HCT116 (cell line): ENCODE data around the gene P3H4. TPM values are rescaled to one million over a fixed set of nuclear protein-coding genes. Genes with fewer than 3 reads are reported as not detected.

Experiments used
- ATAC-seq: fragments of 200-7000 bp; cut with Tn5 transposase; 2 replicates; pipeline ENCODE4 v1.9.1; 2020; ENCODE audit warnings: mild to moderate bottlenecking, moderate library complexity
- BruUV-seq: library from RNA; stranded (reverse); fragments of 400-500 nt; replicated peaks from 2 replicates; lab custom pipeline; 2021; lab: Mats Ljungman, UMichigan
- CTCF ChIA-PET: fragments of 300-600 bp; sonication (Branson Sonifier 250); formaldehyde crosslinking; loops from one replicate; lab custom pipeline; 2021; ENCODE audit warnings: antibody characterized with exemption; lab: Charles Lee
- POLR2A ChIA-PET: fragments of 300-600, 350-600 bp; sonication (Branson Sonifier 250); formaldehyde crosslinking; loops from one replicate; lab custom pipeline; 2021; ENCODE audit warnings: antibody characterized with exemption; lab: Charles Lee
- RAD21 ChIA-PET, 2 experiments: fragments of 300-600 bp; sonication (Branson Sonifier 250); formaldehyde crosslinking; loops; one replicate each; lab custom pipeline; 2023; ENCODE audit warnings: low total read pairs in 2 of 2; ENCODE audit not compliant: uncharacterized antibody in 2 of 2, unreplicated experiment in 2 of 2, low non-redundant PET in 1 of 2; lab: Charles Lee
- DNase-seq: peaks from one replicate; pipeline ENCODE4 v3.0.0-alpha.2; 2010; ENCODE audit warnings: low read depth, low spot score
- H2AFZ ChIP-seq: fragments of 200-600 bp; shearing (Covaris generic), sonication (generic); 2 replicates; pipeline ENCODE4 v1.6.1; 2017; ENCODE audit warnings: low read depth, mixed run types, mixed read lengths, antibody characterized with exemption, low read length; ENCODE audit not compliant: poor library complexity, severe bottlenecking
- H3K27ac ChIP-seq: 2 replicates; pipeline ENCODE4 v1.5.1; 2012; ENCODE audit warnings: low read depth, low read length
- H3K27me3 ChIP-seq: fragments of 200-600 bp; sonication (generic); 2 replicates; pipeline ENCODE4 v1.6.1; 2016; ENCODE audit warnings: mixed run types, low read length, mixed read lengths; ENCODE audit not compliant: insufficient read depth
- H3K36me3 ChIP-seq, 2 experiments: fragments of 200-500 bp in 1 of 2; fragments of 200-600 bp in 1 of 2; sonication (Bioruptor generic) in 1 of 2; sonication (generic) in 1 of 2; 2 replicates each; pipeline versions ENCODE4 v1.5.1 to v1.6.1; 2014 to 2016; ENCODE audit warnings: low read length in 2 of 2, inconsistent platforms in 1 of 2, mixed read lengths in 1 of 2, mixed run types in 1 of 2; ENCODE audit not compliant: insufficient read depth in 2 of 2, control insufficient read depth in 1 of 2
- H3K4me1 ChIP-seq, 2 experiments: fragments of 200-600 bp in 1 of 2; sonication (generic) in 1 of 2; 2 replicates each; pipeline versions ENCODE4 v1.5.1 to v1.6.1; 2012 to 2017; ENCODE audit warnings: low read length in 2 of 2, inconsistent platforms in 1 of 2, mild to moderate bottlenecking in 1 of 2, mixed read lengths in 1 of 2, mixed run types in 1 of 2, moderate library complexity in 1 of 2; ENCODE audit not compliant: insufficient read depth in 2 of 2, control insufficient read depth in 1 of 2
- H3K4me2 ChIP-seq: fragments of 200-600 bp; sonication (generic); 2 replicates; pipeline ENCODE4 v1.6.1; 2017; ENCODE audit warnings: mixed run types, low read length, mixed read lengths
- H3K4me3 ChIP-seq, 2 experiments: fragments of 200-600 bp in 1 of 2; sonication (generic) in 1 of 2; replicated peaks in 1 of 2; 2 replicates each; pipeline ENCODE4 v1.5.1; 2011 to 2016; ENCODE audit warnings: low read length in 2 of 2, control low read depth in 1 of 2, low read depth in 1 of 2, mild to moderate bottlenecking in 1 of 2, mixed read lengths in 1 of 2, mixed run types in 1 of 2
- H3K79me2 ChIP-seq: fragments of 200-600 bp; sonication (generic); 2 replicates; pipeline ENCODE4 v1.6.1; 2017; ENCODE audit warnings: mild to moderate bottlenecking, mixed run types, low read length, moderate library complexity, mixed read lengths; ENCODE audit not compliant: insufficient read depth
- H3K9ac ChIP-seq: fragments of 200-600 bp; sonication (generic); 2 replicates; pipeline ENCODE4 v1.6.1; 2016; ENCODE audit warnings: low read length, mixed read lengths
- H3K9me2 ChIP-seq: fragments of 200-600 bp; sonication (generic), shearing (Covaris generic); 2 replicates; pipeline ENCODE4 v1.6.1; 2017; ENCODE audit warnings: mixed run types, mild to moderate bottlenecking, moderate library complexity; ENCODE audit not compliant: insufficient read depth
- H3K9me3 ChIP-seq, 2 experiments: fragments of 200-500 bp in 1 of 2; fragments of 200-600 bp in 1 of 2; sonication (Bioruptor generic) in 1 of 2; sonication (generic) in 1 of 2; 2 replicates each; pipeline ENCODE4 v1.6.1; 2014 to 2017; ENCODE audit warnings: low read length in 2 of 2, mixed read lengths in 2 of 2, inconsistent platforms in 1 of 2, low read depth in 1 of 2, mild to moderate bottlenecking in 1 of 2, mixed run types in 1 of 2, moderate library complexity in 1 of 2; ENCODE audit not compliant: control insufficient read depth in 1 of 2, insufficient read depth in 1 of 2
- H4K20me1 ChIP-seq: fragments of 200-600 bp; sonication (generic), shearing (Covaris generic); 2 replicates; pipeline ENCODE4 v1.6.1; 2017; ENCODE audit warnings: mixed run types, mild to moderate bottlenecking, moderate library complexity; ENCODE audit not compliant: insufficient read depth
- ATF3 ChIP-seq: IDR thresholded peaks from 2 replicates; pipeline ENCODE4 v1.6.1; 2012
- CBX3 ChIP-seq: IDR thresholded peaks from 2 replicates; pipeline ENCODE4 v1.6.1; 2012; ENCODE audit warnings: low read depth
- CEBPB ChIP-seq: IDR thresholded peaks from 2 replicates; pipeline ENCODE4 v1.6.1; 2012; ENCODE audit warnings: low read depth
- EGR1 ChIP-seq: IDR thresholded peaks from 2 replicates; pipeline ENCODE4 v1.6.1; 2012; ENCODE audit warnings: low read depth
- ELF1 ChIP-seq: IDR thresholded peaks from 2 replicates; pipeline ENCODE4 v1.6.1; 2012; ENCODE audit warnings: low read depth, borderline replicate concordance
- JUND ChIP-seq: IDR thresholded peaks from 2 replicates; pipeline ENCODE4 v1.6.1; 2012
- MAX ChIP-seq: IDR thresholded peaks from 2 replicates; pipeline ENCODE4 v1.6.1; 2012
- POLR2AphosphoS5 ChIP-seq: IDR thresholded peaks from 2 replicates; pipeline ENCODE4 v1.6.1; 2011; ENCODE audit warnings: mild to moderate bottlenecking, low read depth, low read length, moderate library complexity
- RAD21 ChIP-seq: IDR thresholded peaks from 2 replicates; pipeline ENCODE4 v1.6.1; 2012; ENCODE audit warnings: low read depth, mild to moderate bottlenecking
- SP1 ChIP-seq: IDR thresholded peaks from 2 replicates; pipeline ENCODE4 v1.6.1; 2012; ENCODE audit warnings: low read depth
- SRF ChIP-seq: IDR thresholded peaks from 2 replicates; pipeline ENCODE4 v1.6.1; 2012; ENCODE audit warnings: low read depth
- YY1 ChIP-seq: IDR thresholded peaks from 2 replicates; pipeline ENCODE4 v1.6.1; 2011; ENCODE audit warnings: low read length, low read depth, moderate library complexity, mild to moderate bottlenecking; ENCODE audit not compliant: insufficient replicate concordance; ENCODE audit errors: extremely low read depth
- ZFX ChIP-seq: fragments of 450-650 bp; IDR thresholded peaks from 2 replicates; pipeline ENCODE4 v1.6.1; 2017
- ZNF274 ChIP-seq: fragments of 200-500 bp; sonication (Bioruptor generic); IDR thresholded peaks from 2 replicates; pipeline ENCODE4 v1.6.1; 2014; ENCODE audit warnings: mild to moderate bottlenecking, low read depth, low read length, inconsistent platforms
- intact Hi-C: fragments of 100-400 bp; cut with micrococcal nuclease; formaldehyde crosslinking; loops from 2 replicates; pipeline ENCODE4 v1.10.0; 2022
- total RNA-seq: library from RNA; stranded (reverse); gene quantifications from one replicate; pipeline ENCODE4 v1.2.1, GENCODE V29; 2021; ENCODE audit not compliant: unreplicated experiment

Gene P3H4
- total RNA-seq, 1 experiment from 2014 or later, result 23.4 TPM

GRCh38 chr17:41792845-41793783 lies 18.6 kb downstream of the P3H4 start:
- BruUV-seq, result TSS peak; percentile 88
- H3K36me3 ChIP-seq, result no peaks in the 10 kb centered on the region
- H3K79me2 ChIP-seq, result no peaks in the 10 kb centered on the region
- RAD21 ChIA-PET, result interaction anchor here in 1 of 2 experiments (0.9 kb wide), 1 partner anchor 20 kb away, joined by 4 read pairs; no protein-coding TSS in a partner anchor
- POLR2A ChIA-PET, result interaction anchor here (1.0 to 3.7 kb wide), 6 partner anchors 7 to 173 kb away, joined by 4 to 33 read pairs (median 7); partner anchors contain the start of genes CNP, EIF1 and JUP
- H3K9me2 ChIP-seq, result no peaks in the 10 kb centered on the region
- H3K27ac ChIP-seq, result peak overlapping the region; percentile 93
- peaks cover 40 to 56% of the 10 kb centered on the region in 2 experiments for H3K4me1 ChIP-seq
- intact Hi-C loops, result no loop called here
- H3K27me3 ChIP-seq, result no peaks in the 10 kb centered on the region
- peak overlapping the region; percentile 41 to 56 for H3K4me3 ChIP-seq
- peak overlapping the region; percentile 90 for H3K4me2 ChIP-seq
- DNase-seq, result peak; percentile 79
- no peak overlapping the region for H2AFZ ChIP-seq
- no peaks in the 10 kb centered on the region for H3K9me3 ChIP-seq
- no peaks in the 10 kb centered on the region for H4K20me1 ChIP-seq
- ATAC-seq, result peak; percentile 87
- no peak for TF ChIP-seq CEBPB
- peak; percentile 82 for TF ChIP-seq SP1
- TF ChIP-seq POLR2AphosphoS5, result peak; percentile 70
- TF ChIP-seq SRF, result no peak
- TF ChIP-seq ELF1, result no peak
- TF ChIP-seq ZFX, result 0 out of 2 replicates have a peak, but pooled peaks have one; percentile 57
- TF ChIP-seq RAD21, result peak; percentile 20; the same call in 1 of the 2 replicates
- no peak for TF ChIP-seq YY1
- peak; percentile 82 for TF ChIP-seq MAX
- TF ChIP-seq ATF3, result no peak
- peak; percentile 66; the same call in 1 of the 2 replicates for TF ChIP-seq CBX3
- TF ChIP-seq EGR1, result peak; percentile 89
- no peak for TF ChIP-seq ZNF274
- peak; percentile 68 for TF ChIP-seq JUND
- peak overlapping the region; percentile 73 for H3K9ac ChIP-seq
- CTCF ChIA-PET, result interaction anchor here (1.0 to 1.2 kb wide), 2 partner anchors 8 to 56 kb away, joined by 3 read pairs; no protein-coding TSS in a partner anchor
